CD4-positive, alpha-beta T cell (primary cell): ENCODE measurements around the gene C12orf56. TPM values are rescaled to one million over a fixed set of nuclear protein-coding genes. Genes with fewer than 3 reads are reported as not detected.

Source experiments
- ATAC-seq: fragments of 200-7000 bp; cut with Tn5 transposase; one replicate; pipeline ENCODE4 v1.10.0; 2022; ENCODE audit warnings: mild to moderate bottlenecking; ENCODE audit not compliant: poor library complexity
- CTCF ChIA-PET: fragments of 350-600 bp; sonication (Branson Sonifier 250); formaldehyde crosslinking; loops from one replicate; lab custom pipeline; 2021; ENCODE audit warnings: antibody characterized with exemption, inconsistent platforms; lab: Charles Lee
- POLR2A ChIA-PET: fragments of 350-600 bp; sonication (Branson Sonifier 250); formaldehyde crosslinking; loops from one replicate; lab custom pipeline; 2021; ENCODE audit warnings: antibody characterized with exemption, inconsistent platforms; lab: Charles Lee
- DNase-seq, 14 experiments: peaks; one replicate each; pipeline ENCODE4 v3.0.0-alpha.2; 2013 to 2020; ENCODE audit warnings: mixed read lengths in 2 of 14
- H3K27ac ChIP-seq, 2 donors: one replicate each; pipeline versions ENCODE4 v1.5.1 to v1.7.0; 2013; ENCODE audit warnings: low read length in 2 of 2, low read depth in 1 of 2, mild to moderate bottlenecking in 1 of 2
- H3K27me3 ChIP-seq, 2 experiments: 1 replicate in 1 of 2; 2 replicates in 1 of 2; pipeline versions ENCODE4 v1.6.1 to v1.7.0; 2013; ENCODE audit warnings: low read length in 2 of 2, control low read depth in 1 of 2, mild to moderate bottlenecking in 1 of 2, moderate library complexity in 1 of 2; ENCODE audit not compliant: insufficient read depth in 2 of 2, control insufficient read depth in 1 of 2
- H3K36me3 ChIP-seq: one replicate; pipeline ENCODE4 v1.6.1; 2013; ENCODE audit warnings: low read length, control low read depth; ENCODE audit not compliant: insufficient read depth
- H3K4me1 ChIP-seq: one replicate; pipeline ENCODE4 v1.6.1; 2013; ENCODE audit warnings: low read length, control low read depth; ENCODE audit not compliant: insufficient read depth
- H3K4me3 ChIP-seq: one replicate; pipeline ENCODE4 v1.5.1; 2013; ENCODE audit warnings: mild to moderate bottlenecking, low read length, moderate library complexity
- H3K9me3 ChIP-seq, 2 experiments: 1 replicate in 1 of 2; 2 replicates in 1 of 2; pipeline versions ENCODE4 v1.6.1 to v1.7.0; 2013; ENCODE audit warnings: low read length in 2 of 2, mild to moderate bottlenecking in 2 of 2, control low read depth in 1 of 2, moderate library complexity in 1 of 2; ENCODE audit not compliant: control insufficient read depth in 1 of 2, insufficient read depth in 1 of 2
- H3K27ac Mint-ChIP-seq: one replicate; pipeline ENCODE4 v1.8.0; 2020; ENCODE audit warnings: mixed read lengths
- H3K27me3 Mint-ChIP-seq: one replicate; pipeline ENCODE4 v1.8.0; 2021; ENCODE audit warnings: mixed read lengths
- H3K36me3 Mint-ChIP-seq: one replicate; pipeline ENCODE4 v1.8.0; 2021; ENCODE audit warnings: low read depth, mixed read lengths
- H3K4me1 Mint-ChIP-seq: one replicate; pipeline ENCODE4 v1.8.0; 2021; ENCODE audit warnings: low read depth, mixed read lengths
- H3K4me3 Mint-ChIP-seq: one replicate; pipeline ENCODE4 v1.8.0; 2020; ENCODE audit warnings: mild to moderate bottlenecking, mixed read lengths
- H3K9me3 Mint-ChIP-seq: one replicate; pipeline ENCODE4 v1.8.0; 2020; ENCODE audit warnings: mixed read lengths
- CTCF ChIP-seq: fragments of 200-600 bp; IDR thresholded peaks from one replicate; pipeline ENCODE4 v1.8.0; 2022; ENCODE audit warnings: antibody characterized with exemption, mild to moderate bottlenecking
- intact Hi-C, 2 experiments: fragments of 100-400 bp; cut with DNase I in 1 of 2; cut with micrococcal nuclease in 1 of 2; formaldehyde crosslinking; loops; one replicate each; pipeline versions ENCODE4 v1.15.1 to v1.9.0; 2023 to 2025; cut with DNase I, micrococcal nuclease
- total RNA-seq, 174 experiments: library from RNA in 2 of 174; stranded (reverse) in 2 of 174; gene quantifications; one replicate each; pipeline ENCODE4 v1.2.3 and lab custom pipeline; 2021 to 2026

C12orf56 gene
- total RNA-seq, 2 experiments from 2014 or later, result 0.08 to 0.17 TPM

GRCh38 chr12:64261813-64262212, 128.7 kb downstream of the C12orf56 start:
- DNase-seq, result no peak
- Histone ChIP-seq H3K9me3 (no peaks in the 10 kb centered on the region), H3K36me3 (no peaks in the 10 kb centered on the region), H3K4me3 (no peak overlapping the region), H3K27me3 (no peaks in the 10 kb centered on the region), H3K4me1 (no peaks in the 10 kb centered on the region), H3K27ac (no peak overlapping the region)
- no peaks in the 10 kb centered on the region for H3K36me3 Mint-ChIP-seq
- no peak for ATAC-seq
- H3K4me1 Mint-ChIP-seq, result no peaks in the 10 kb centered on the region
- H3K4me3 Mint-ChIP-seq, result no peak overlapping the region
- intact Hi-C loops, result no loop called here
- POLR2A ChIA-PET, result no interaction called here
- CTCF ChIA-PET, result no interaction called here
- H3K9me3 Mint-ChIP-seq, result no peaks in the 10 kb centered on the region
- H3K27ac Mint-ChIP-seq, result no peak overlapping the region
- no peak for TF ChIP-seq CTCF
- H3K27me3 Mint-ChIP-seq, result no peaks in the 10 kb centered on the region

GRCh38 chr12:64258576-64258975, 132.0 kb downstream of the C12orf56 start:
- H3K9me3 Mint-ChIP-seq, result no peaks in the 10 kb centered on the region
- POLR2A ChIA-PET, result no interaction called here

GRCh38 chr12:64256166-64256800, 134.3 kb downstream of the C12orf56 start:
- CTCF ChIA-PET, result interaction anchor here (1.0 to 1.3 kb wide), 2 partner anchors 18 to 424 kb away, joined by 3 read pairs; no protein-coding TSS in a partner anchor
- no peak overlapping the region for H3K4me3 ChIP-seq
- H3K4me1 Mint-ChIP-seq, result no peaks in the 10 kb centered on the region
- no peaks in the 10 kb centered on the region for H3K9me3 Mint-ChIP-seq
- no peaks in the 10 kb centered on the region for H3K4me1 ChIP-seq
- no peaks in the 10 kb centered on the region for H3K36me3 Mint-ChIP-seq
- H3K27ac ChIP-seq, result no peak overlapping the region
- no peaks in the 10 kb centered on the region for H3K27me3 ChIP-seq
- no peaks in the 10 kb centered on the region for H3K9me3 ChIP-seq
- no peaks in the 10 kb centered on the region for H3K36me3 ChIP-seq
- no peak overlapping the region for H3K27ac Mint-ChIP-seq
- H3K4me3 Mint-ChIP-seq, result no peak overlapping the region
- POLR2A ChIA-PET, result no interaction called here
- ATAC-seq (no peak), DNase-seq (peak in 3 of 14 experiments; percentile 66 to 71 (median 67))
- intact Hi-C loops, result loop anchor here (1.0 to 5.0 kb wide), 5 partner anchors 412 to 834 kb away; partner anchors contain the start of genes DPY19L2 (in 1 of the 2) and SRGAP1 (in 1 of the 2)
- H3K27me3 Mint-ChIP-seq, result peaks cover 8% of the 10 kb centered on the region
- TF ChIP-seq CTCF, result peak; percentile 83

More at GRCh38 chr12:64258576-64258975, 132.0 kb downstream of the C12orf56 start:
- Histone ChIP-seq H3K36me3 (no peaks in the 10 kb centered on the region), H3K4me1 (no peaks in the 10 kb centered on the region), H3K27ac (no peak overlapping the region), H3K4me3 (no peak overlapping the region), H3K9me3 (no peaks in the 10 kb centered on the region), H3K27me3 (no peaks in the 10 kb centered on the region)
- H3K4me3 Mint-ChIP-seq, result no peak overlapping the region
- no peaks in the 10 kb centered on the region for H3K4me1 Mint-ChIP-seq
- H3K27me3 Mint-ChIP-seq, result peaks cover 8% of the 10 kb centered on the region
- H3K36me3 Mint-ChIP-seq, result no peaks in the 10 kb centered on the region
- intact Hi-C loops, result loop anchor here (5.0 kb wide), 3 partner anchors 581 to 836 kb away; partner anchors contain the start of gene DPY19L2 (in 1 of the 2)
- TF ChIP-seq CTCF, result no peak
- H3K27ac Mint-ChIP-seq, result no peak overlapping the region
- ATAC-seq (no peak), DNase-seq (no peak)
- CTCF ChIA-PET, result no interaction called here
